Lower lobe of right lung (tissue), 2 donors: ENCODE data around the gene NKAIN4. TPM values are rescaled to one million over a fixed set of nuclear protein-coding genes. Genes with fewer than 3 reads are reported as not detected.

ENCODE experiments used
- ATAC-seq, 2 donors: fragments of 200-7000 bp; cut with Tn5 transposase; one replicate each; pipeline ENCODE4 v1.9.1; 2020 to 2022; ENCODE audit warnings: mild to moderate bottlenecking in 2 of 2, moderate library complexity in 2 of 2
- DNase-seq: peaks from one replicate; pipeline ENCODE4 v3.0.0-alpha.2; 2020
- H3K27ac ChIP-seq: fragments of 200-600 bp; one replicate; pipeline ENCODE4 v1.8.0; 2022
- H3K27me3 ChIP-seq: fragments of 200-600 bp; one replicate; pipeline ENCODE4 v1.8.0; 2022; ENCODE audit warnings: low read depth
- H3K36me3 ChIP-seq: fragments of 200-600 bp; one replicate; pipeline ENCODE4 v1.8.0; 2022; ENCODE audit warnings: mild to moderate bottlenecking
- H3K4me1 ChIP-seq: fragments of 200-600 bp; one replicate; pipeline ENCODE4 v1.8.0; 2022
- H3K4me3 ChIP-seq: fragments of 200-600 bp; one replicate; pipeline ENCODE4 v1.8.0; 2022; ENCODE audit warnings: mild to moderate bottlenecking
- H3K9me3 ChIP-seq: fragments of 200-600 bp; one replicate; pipeline ENCODE4 v1.8.0; 2022
- CTCF ChIP-seq: fragments of 200-600 bp; IDR thresholded peaks from one replicate; pipeline ENCODE4 v1.8.0; 2022; ENCODE audit warnings: antibody characterized with exemption, mild to moderate bottlenecking
- intact Hi-C: fragments of 100-400 bp; cut with DNase I; formaldehyde crosslinking; loops from one replicate; pipeline ENCODE4 v1.11.0; 2022
- total RNA-seq: library from RNA; stranded (reverse); fragmentation: NEBNext Ultra II Directional; extraction: Animal tissue kit (Norgen Biotek cat#: 25700); gene quantifications from one replicate; pipeline ENCODE4 v1.2.1, GENCODE V29; 2021
- donor health status: DM: no; HTN: yes; CAD: no; lungs with severe emphysema.

Gene NKAIN4
- total RNA-seq, 1 donor from 2014 or later: not detected

GRCh38 chr20:63267691-63268090 lies 13.4 kb upstream of the NKAIN4 start:
- no peak for DNase-seq

DNA sequence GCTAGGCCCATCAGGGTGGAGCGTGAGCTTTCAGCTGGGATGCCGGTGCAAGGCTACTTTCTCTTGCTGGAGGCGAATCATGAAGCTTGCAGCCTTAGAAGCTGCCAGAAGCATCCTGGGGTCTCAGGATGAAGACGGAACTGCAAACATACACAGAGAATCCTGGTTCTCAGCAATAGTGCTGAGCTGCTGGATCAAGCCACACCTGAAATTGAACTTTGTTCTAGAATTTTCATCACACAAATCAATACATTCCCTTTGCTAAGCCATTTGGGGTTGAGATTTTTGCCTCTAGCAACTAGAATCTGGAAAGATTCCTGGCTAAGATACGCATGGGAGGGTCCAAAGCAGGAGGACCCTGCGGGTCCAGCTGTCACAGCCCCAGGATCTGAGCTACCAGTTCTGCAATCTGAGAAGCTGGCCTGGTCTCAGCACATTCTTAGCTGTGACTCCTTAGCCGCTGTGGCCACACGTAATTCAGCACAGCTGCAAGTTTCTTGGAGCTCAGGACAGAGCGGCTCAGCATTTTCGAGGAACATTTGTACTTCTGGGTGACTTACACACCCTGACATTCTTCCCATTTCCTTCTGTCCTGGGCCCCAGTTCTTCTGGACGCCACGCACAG lies 11.7 kb upstream of the NKAIN4 start:
- TF ChIP-seq CTCF: no peak
- Histone ChIP-seq H3K4me1 (no peaks in the 10 kb centered on the region), H3K9me3 (no peaks in the 10 kb centered on the region), H3K36me3 (no peaks in the 10 kb centered on the region), H3K27ac (no peak overlapping the region), H3K27me3 (peaks cover 38% of the 10 kb centered on the region), H3K4me3 (no peak overlapping the region)
- intact Hi-C loops: no loop called here
- DNase-seq (no peak), ATAC-seq (no peak)

More at GRCh38 chr20:63267691-63268090, 13.4 kb upstream of the NKAIN4 start:
- no peak overlapping the region for H3K4me3 ChIP-seq
- H3K4me1 ChIP-seq: peaks cover 4% of the 10 kb centered on the region
- peaks cover 26% of the 10 kb centered on the region for H3K27me3 ChIP-seq
- TF ChIP-seq CTCF: no peak
- H3K9me3 ChIP-seq: no peaks in the 10 kb centered on the region
- ATAC-seq: no peak
- intact Hi-C loops: no loop called here
- no peaks in the 10 kb centered on the region for H3K36me3 ChIP-seq
- H3K27ac ChIP-seq: no peak overlapping the region

GRCh38 chr20:63264519-63264918 lies 10.3 kb upstream of the NKAIN4 start:
- intact Hi-C loops: no loop called here
- H3K27me3 ChIP-seq: peaks cover 52% of the 10 kb centered on the region
- ATAC-seq (no peak), DNase-seq (no peak)
- H3K36me3 ChIP-seq: no peaks in the 10 kb centered on the region
- H3K4me3 ChIP-seq: no peak overlapping the region
- TF ChIP-seq CTCF: no peak
- H3K27ac ChIP-seq: no peak overlapping the region
- no peaks in the 10 kb centered on the region for H3K9me3 ChIP-seq
- H3K4me1 ChIP-seq: no peaks in the 10 kb centered on the region

- no peaks in the 10 kb centered on the region for H3K36me3 ChIP-seq
- ATAC-seq (no peak), DNase-seq (no peak)
- no peak overlapping the region for H3K4me3 ChIP-seq
- H3K27ac ChIP-seq: no peak overlapping the region
- TF ChIP-seq CTCF: no peak
- H3K27me3 ChIP-seq: peaks cover 56% of the 10 kb centered on the region
- no peaks in the 10 kb centered on the region for H3K9me3 ChIP-seq
- no peaks in the 10 kb centered on the region for H3K4me1 ChIP-seq
- intact Hi-C loops: no loop called here
Measured at GRCh38 chr20:63264000-63264399, 9.7 kb upstream of the NKAIN4 start.

- no peak for ATAC-seq
- Histone ChIP-seq H3K4me3 (no peak overlapping the region), H3K9me3 (no peaks in the 10 kb centered on the region), H3K27ac (no peak overlapping the region), H3K27me3 (peaks cover 65% of the 10 kb centered on the region), H3K4me1 (no peaks in the 10 kb centered on the region), H3K36me3 (no peaks in the 10 kb centered on the region)
- intact Hi-C loops: no loop called here
- no peak for DNase-seq
- TF ChIP-seq CTCF: no peak
Measured at GRCh38 chr20:63262836-63263235, 8.6 kb upstream of the NKAIN4 start.
